HL-60 (cell line): ENCODE results near the gene ZNF541.

Source experiments
- DNase-seq, 2 experiments: peaks; one replicate each; pipeline ENCODE4 v3.0.0-alpha.2; 2010 to 2020; ENCODE audit warnings: low read depth in 1 of 2, low spot score in 1 of 2
- H3K27ac ChIP-seq: fragments of 250-450 bp; sonication (Bioruptor Pico); replicated peaks from 2 replicates; pipeline ENCODE4 v1.5.1; 2020; ENCODE audit warnings: mild to moderate bottlenecking, moderate library complexity
- H3K27me3 ChIP-seq: fragments of 250-450 bp; sonication (Bioruptor Pico); 2 replicates; pipeline ENCODE4 v1.5.1; 2021; ENCODE audit warnings: mild to moderate bottlenecking, moderate library complexity; ENCODE audit not compliant: insufficient read depth, poor library complexity, severe bottlenecking
- H3K4me3 ChIP-seq: replicated peaks from 2 replicates; pipeline ENCODE4 v1.5.1; 2011; ENCODE audit warnings: mild to moderate bottlenecking, control low read depth, low read length; ENCODE audit not compliant: insufficient read depth
- GABPA ChIP-seq: IDR thresholded peaks from 2 replicates; pipeline ENCODE4 v1.6.1; 2012; ENCODE audit warnings: low read depth
- POLR2AphosphoS5 ChIP-seq: IDR thresholded peaks from 2 replicates; pipeline ENCODE4 v1.6.1; 2012; ENCODE audit warnings: low read depth
- SPI1 ChIP-seq: IDR thresholded peaks from 2 replicates; pipeline ENCODE4 v1.6.1; 2012; ENCODE audit warnings: low read depth, mild to moderate bottlenecking, borderline replicate concordance
- long read RNA-seq: library from polyadenylated mRNA; unstranded; transcript quantifications from one replicate; pipeline ENCODE4 v2.0.0, GENCODE V29; 2020
- TF ChIP-seq, protein P1 (sequence below): IDR thresholded peaks from 2 replicates; pipeline ENCODE4 v1.6.1; 2012; ENCODE audit warnings: low read depth; ENCODE audit not compliant: insufficient replicate concordance
- TF ChIP-seq, protein P2 (sequence below): IDR thresholded peaks from one replicate; pipeline ENCODE4 v1.5.1; 2011; ENCODE audit warnings: low read length, control low read depth, inconsistent platforms; ENCODE audit not compliant: insufficient read depth

The ZNF541 gene, protein sequence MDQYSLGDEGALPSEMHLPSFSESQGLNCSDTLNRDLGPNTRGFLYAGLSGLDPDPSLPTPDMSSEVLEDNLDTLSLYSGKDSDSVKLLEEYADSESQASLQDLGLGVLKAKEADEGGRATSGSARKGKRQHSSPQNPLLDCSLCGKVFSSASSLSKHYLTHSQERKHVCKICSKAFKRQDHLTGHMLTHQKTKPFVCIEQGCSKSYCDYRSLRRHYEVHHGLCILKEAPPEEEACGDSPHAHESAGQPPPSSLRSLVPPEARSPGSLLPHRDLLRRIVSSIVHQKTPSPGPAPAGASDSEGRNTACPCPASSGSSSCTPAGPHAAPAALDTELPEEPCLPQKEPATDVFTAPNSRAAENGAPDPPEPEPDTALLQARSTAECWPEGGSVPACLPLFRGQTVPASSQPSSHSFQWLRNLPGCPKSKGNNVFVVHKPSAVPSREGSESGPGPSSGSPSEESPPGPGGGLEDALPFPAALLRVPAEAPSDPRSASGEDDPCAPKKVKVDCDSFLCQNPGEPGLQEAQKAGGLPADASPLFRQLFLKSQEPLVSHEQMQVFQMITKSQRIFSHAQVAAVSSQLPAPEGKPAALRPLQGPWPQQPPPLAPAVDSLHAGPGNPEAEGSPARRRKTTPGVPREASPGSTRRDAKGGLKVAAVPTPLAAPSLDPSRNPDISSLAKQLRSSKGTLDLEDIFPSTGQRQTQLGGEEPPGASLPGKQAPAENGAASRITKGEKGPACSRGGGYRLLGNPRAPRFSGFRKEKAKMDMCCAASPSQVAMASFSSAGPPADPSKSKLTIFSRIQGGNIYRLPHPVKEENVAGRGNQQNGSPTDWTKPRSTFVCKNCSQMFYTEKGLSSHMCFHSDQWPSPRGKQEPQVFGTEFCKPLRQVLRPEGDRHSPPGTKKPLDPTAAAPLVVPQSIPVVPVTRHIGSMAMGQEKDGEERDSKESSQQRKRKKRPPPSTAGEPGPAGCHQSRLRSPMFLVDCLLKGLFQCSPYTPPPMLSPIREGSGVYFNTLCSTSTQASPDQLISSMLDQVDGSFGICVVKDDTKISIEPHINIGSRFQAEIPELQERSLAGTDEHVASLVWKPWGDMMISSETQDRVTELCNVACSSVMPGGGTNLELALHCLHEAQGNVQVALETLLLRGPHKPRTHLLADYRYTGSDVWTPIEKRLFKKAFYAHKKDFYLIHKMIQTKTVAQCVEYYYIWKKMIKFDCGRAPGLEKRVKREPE (N-terminal part only)
- long read RNA-seq: 0 reads

DNA sequence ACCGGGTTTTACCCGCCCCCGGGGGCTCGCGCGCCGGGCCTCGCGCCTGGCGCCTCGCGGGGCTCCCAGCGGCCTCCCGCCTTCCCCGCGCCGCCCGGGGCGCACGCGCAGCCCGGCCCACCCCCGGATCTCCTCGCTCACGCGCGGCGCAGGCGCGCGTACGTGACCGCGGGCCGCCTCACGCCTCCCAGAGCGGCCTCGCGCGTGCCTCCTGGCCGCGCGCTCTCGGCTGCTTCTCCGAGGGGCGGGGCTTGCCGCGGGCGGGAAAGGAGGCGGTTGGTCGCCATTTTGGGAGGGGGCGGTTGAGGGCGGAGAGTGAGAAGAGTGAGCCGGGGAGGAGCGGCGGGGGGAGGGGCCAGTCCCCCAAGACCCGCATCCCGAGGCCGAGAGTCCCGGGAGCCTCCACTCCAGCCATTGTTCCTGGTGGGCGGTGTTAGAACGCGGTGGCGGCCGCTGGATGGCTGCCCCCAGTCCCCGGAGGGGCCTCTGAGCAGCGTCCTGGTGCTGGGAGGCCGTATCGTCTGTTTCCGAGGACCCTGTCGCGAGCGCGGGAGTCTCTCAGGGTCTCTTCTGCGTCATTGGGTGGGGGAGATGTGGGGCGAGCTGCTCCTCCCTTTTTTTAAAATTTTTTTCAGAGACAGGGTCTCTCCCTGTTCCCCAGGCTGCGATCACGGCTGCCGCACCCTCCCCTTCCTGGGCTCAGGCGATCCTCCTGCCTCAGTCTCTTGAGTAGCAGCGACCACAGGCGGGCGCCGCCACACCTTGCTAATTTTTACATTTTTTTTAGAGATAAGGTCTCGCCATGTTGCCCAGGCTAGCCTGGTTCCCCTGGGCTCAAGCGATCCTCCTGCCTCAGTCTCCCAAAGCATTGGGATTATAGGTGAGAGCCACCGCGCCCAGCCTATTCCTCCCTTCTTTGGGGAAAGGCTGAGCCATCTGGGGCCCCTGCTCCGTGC is at the start of gene ZNF541:
ZNF541 (minus strand) TSS at position 78 of the 956 bp plus-strand sequence. CDS start 17,292 bp downstream, outside the sequence.
- peaks cover 17% of the 10 kb centered on the region for H3K27me3 ChIP-seq
- TF ChIP-seq, protein P1, sequence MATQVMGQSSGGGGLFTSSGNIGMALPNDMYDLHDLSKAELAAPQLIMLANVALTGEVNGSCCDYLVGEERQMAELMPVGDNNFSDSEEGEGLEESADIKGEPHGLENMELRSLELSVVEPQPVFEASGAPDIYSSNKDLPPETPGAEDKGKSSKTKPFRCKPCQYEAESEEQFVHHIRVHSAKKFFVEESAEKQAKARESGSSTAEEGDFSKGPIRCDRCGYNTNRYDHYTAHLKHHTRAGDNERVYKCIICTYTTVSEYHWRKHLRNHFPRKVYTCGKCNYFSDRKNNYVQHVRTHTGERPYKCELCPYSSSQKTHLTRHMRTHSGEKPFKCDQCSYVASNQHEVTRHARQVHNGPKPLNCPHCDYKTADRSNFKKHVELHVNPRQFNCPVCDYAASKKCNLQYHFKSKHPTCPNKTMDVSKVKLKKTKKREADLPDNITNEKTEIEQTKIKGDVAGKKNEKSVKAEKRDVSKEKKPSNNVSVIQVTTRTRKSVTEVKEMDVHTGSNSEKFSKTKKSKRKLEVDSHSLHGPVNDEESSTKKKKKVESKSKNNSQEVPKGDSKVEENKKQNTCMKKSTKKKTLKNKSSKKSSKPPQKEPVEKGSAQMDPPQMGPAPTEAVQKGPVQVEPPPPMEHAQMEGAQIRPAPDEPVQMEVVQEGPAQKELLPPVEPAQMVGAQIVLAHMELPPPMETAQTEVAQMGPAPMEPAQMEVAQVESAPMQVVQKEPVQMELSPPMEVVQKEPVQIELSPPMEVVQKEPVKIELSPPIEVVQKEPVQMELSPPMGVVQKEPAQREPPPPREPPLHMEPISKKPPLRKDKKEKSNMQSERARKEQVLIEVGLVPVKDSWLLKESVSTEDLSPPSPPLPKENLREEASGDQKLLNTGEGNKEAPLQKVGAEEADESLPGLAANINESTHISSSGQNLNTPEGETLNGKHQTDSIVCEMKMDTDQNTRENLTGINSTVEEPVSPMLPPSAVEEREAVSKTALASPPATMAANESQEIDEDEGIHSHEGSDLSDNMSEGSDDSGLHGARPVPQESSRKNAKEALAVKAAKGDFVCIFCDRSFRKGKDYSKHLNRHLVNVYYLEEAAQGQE: no peak
- no peak for TF ChIP-seq SPI1
- H3K4me3 ChIP-seq: no peak within 1 kb of the TSS
- peak; percentile 13 to 20 for DNase-seq
- no peak within 1 kb of the TSS for H3K27ac ChIP-seq

DNA sequence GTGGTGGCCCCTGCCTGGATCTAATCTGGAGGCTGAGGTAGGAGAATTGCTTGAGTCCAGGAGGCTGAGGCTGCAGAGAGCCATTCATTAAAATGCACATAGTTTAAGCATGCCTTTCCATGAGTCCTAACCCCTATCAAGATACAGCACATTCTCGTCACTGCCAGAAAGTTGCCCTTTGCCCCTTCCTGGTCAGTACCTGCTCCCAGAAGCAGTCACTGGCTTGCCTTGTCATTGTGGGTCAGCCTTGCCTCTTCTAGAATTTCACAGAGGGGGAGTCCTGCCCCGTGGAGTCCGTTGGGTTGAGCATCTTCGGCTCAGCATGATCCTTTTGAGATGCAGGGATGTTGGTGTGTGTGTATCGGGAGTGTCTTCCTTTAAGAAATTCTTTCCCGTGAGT is 46.8 kb upstream of the ZNF541 start:
- Histone ChIP-seq H3K27me3 (no peaks in the 10 kb centered on the region), H3K4me3 (no peak overlapping the region), H3K27ac (no peak overlapping the region)
- TF ChIP-seq, protein P1: no peak
- no peak for TF ChIP-seq SPI1
- no peak for TF ChIP-seq GABPA
- TF ChIP-seq, protein P2, sequence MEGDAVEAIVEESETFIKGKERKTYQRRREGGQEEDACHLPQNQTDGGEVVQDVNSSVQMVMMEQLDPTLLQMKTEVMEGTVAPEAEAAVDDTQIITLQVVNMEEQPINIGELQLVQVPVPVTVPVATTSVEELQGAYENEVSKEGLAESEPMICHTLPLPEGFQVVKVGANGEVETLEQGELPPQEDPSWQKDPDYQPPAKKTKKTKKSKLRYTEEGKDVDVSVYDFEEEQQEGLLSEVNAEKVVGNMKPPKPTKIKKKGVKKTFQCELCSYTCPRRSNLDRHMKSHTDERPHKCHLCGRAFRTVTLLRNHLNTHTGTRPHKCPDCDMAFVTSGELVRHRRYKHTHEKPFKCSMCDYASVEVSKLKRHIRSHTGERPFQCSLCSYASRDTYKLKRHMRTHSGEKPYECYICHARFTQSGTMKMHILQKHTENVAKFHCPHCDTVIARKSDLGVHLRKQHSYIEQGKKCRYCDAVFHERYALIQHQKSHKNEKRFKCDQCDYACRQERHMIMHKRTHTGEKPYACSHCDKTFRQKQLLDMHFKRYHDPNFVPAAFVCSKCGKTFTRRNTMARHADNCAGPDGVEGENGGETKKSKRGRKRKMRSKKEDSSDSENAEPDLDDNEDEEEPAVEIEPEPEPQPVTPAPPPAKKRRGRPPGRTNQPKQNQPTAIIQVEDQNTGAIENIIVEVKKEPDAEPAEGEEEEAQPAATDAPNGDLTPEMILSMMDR: no peak
- no peak for TF ChIP-seq POLR2AphosphoS5
- DNase-seq: no peak

DNA sequence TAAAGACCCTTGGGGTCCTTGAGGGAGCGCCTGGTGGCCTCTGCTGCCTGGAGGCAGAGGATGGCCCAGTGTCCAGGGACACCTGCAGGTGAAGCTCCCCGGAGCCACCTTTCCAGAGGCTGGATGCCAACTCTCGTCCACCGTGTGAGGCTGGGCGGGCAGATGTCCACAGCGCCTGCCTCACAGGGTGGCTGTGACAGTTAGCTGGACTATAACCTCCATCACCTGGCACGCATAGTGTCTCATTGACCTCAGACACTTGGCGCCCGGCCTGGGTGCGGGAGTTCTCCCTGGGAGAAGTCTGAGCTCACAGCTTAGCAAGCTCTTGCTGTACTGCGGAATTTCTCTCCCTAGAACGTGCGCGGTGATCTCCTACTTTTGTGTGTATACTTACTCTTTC is 45.8 kb upstream of the ZNF541 start:
- DNase-seq: no peak
- Histone ChIP-seq H3K27me3 (no peaks in the 10 kb centered on the region), H3K4me3 (no peak overlapping the region), H3K27ac (no peak overlapping the region)
- TF ChIP-seq, protein P2: no peak
- TF ChIP-seq SPI1: no peak
- TF ChIP-seq, protein P1: no peak
- no peak for TF ChIP-seq GABPA
- no peak for TF ChIP-seq POLR2AphosphoS5
